Measurements from ENCODE around the gene SLMAP.
"Not testable (repeated sequence)": the region's sequence is repeated elsewhere in the genome, so short reads cannot be mapped to it uniquely, and the experiment has no call there.

The SLMAP gene

GRCh38 chr3:57833763-57834162 lies 77.7 kb downstream of the SLMAP start:
- DNase-seq = no peak

GRCh38 chr3:57837686-57838085 lies 81.6 kb downstream of the SLMAP start:
- no peak for DNase-seq

GRCh38 chr3:57838627-57839026 lies 82.5 kb downstream of the SLMAP start:
- DNase-seq = no peak

GRCh38 chr3:57840473-57840872 lies 84.4 kb downstream of the SLMAP start:
- no peak for DNase-seq

- no peak for DNase-seq
Measured at GRCh38 chr3:57841818-57842217, 85.7 kb downstream of the SLMAP start.

GRCh38 chr3:57848177-57848738 lies 92.1 kb downstream of the SLMAP start:
- no peak for DNase-seq

- DNase-seq = no peak
Measured at GRCh38 chr3:57851304-57851703, 95.2 kb downstream of the SLMAP start.

- no peak for DNase-seq
Measured at GRCh38 chr3:57852896-57853295, 96.8 kb downstream of the SLMAP start.

- DNase-seq = no peak
Measured at GRCh38 chr3:57855281-57855680, 99.2 kb downstream of the SLMAP start.

GRCh38 chr3:57855943-57856342 lies 99.8 kb downstream of the SLMAP start:
- DNase-seq = no peak

- no peak for DNase-seq
Measured at GRCh38 chr3:57856675-57857074, 100.6 kb downstream of the SLMAP start.

- DNase-seq = no peak
Measured at GRCh38 chr3:57862894-57863293, 106.8 kb downstream of the SLMAP start.

- no peak for DNase-seq
Measured at GRCh38 chr3:57863380-57863779, 107.3 kb downstream of the SLMAP start.

GRCh38 chr3:57864853-57865252 lies 108.7 kb downstream of the SLMAP start:
- no peak for DNase-seq

- not testable (repeated sequence) for DNase-seq
Measured at GRCh38 chr3:57869110-57869509, 113.0 kb downstream of the SLMAP start.

GRCh38 chr3:57872606-57873005 lies 116.5 kb downstream of the SLMAP start:
- no peak for DNase-seq

GRCh38 chr3:57876632-57877031 lies 120.5 kb downstream of the SLMAP start:
- DNase-seq = no peak

GRCh38 chr3:57877116-57877515 lies 121.0 kb downstream of the SLMAP start:
- DNase-seq = no peak

- not testable (repeated sequence) for DNase-seq
Measured at GRCh38 chr3:57884436-57884835, 128.3 kb downstream of the SLMAP start.

- no peak for DNase-seq
Measured at GRCh38 chr3:57889807-57890206, 133.7 kb downstream of the SLMAP start.

GRCh38 chr3:57890874-57891273 lies 134.8 kb downstream of the SLMAP start:
- no peak for DNase-seq

GRCh38 chr3:57892423-57892822 lies 136.3 kb downstream of the SLMAP start:
- no peak for DNase-seq

GRCh38 chr3:57893156-57893555 lies 137.0 kb downstream of the SLMAP start:
- no peak for DNase-seq

- no peak for DNase-seq
Measured at GRCh38 chr3:57893668-57894067, 137.6 kb downstream of the SLMAP start.

GRCh38 chr3:57896031-57896430 lies 139.9 kb downstream of the SLMAP start:
- DNase-seq = no peak

- DNase-seq = no peak
Measured at GRCh38 chr3:57896691-57897090, 140.6 kb downstream of the SLMAP start.

All from islet precursor cell (in vitro differentiated cells).